Common myeloid progenitor, CD34-positive (primary cell): ENCODE measurements around the gene LRRC8D.
A peak's percentile ranks its signal among the peaks of the same experiment; 100 is the strongest.

ENCODE experiments used
- CTCF ChIA-PET: fragments of 350-600 bp; sonication (Branson Sonifier 250); formaldehyde crosslinking; loops from one replicate; lab custom pipeline; 2021; ENCODE audit warnings: antibody characterized with exemption; lab: Charles Lee
- POLR2A ChIA-PET: fragments of 350-600 bp; sonication (Branson Sonifier 250); formaldehyde crosslinking; loops from one replicate; lab custom pipeline; 2021; ENCODE audit warnings: antibody characterized with exemption; lab: Charles Lee
- DNase-seq, 3 donors: peaks; one replicate each; pipeline versions ENCODE4 v3.0.0 to v3.0.0-alpha.2; 2013
- H3K27ac ChIP-seq, 2 experiments: 1 replicate in 1 of 2; 2 replicates in 1 of 2; pipeline ENCODE4 v1.7.0; 2013; ENCODE audit warnings: inconsistent platforms in 2 of 2, low read length in 2 of 2, mild to moderate bottlenecking in 2 of 2, low read depth in 1 of 2, moderate library complexity in 1 of 2; ENCODE audit not compliant: severe bottlenecking in 2 of 2, insufficient read depth in 1 of 2, poor library complexity in 1 of 2
- H3K27me3 ChIP-seq, 5 experiments: replicated peaks in 2 of 5; 1 replicate in 3 of 5; 2 replicates in 2 of 5; pipeline versions ENCODE4 v1.6.1 to v1.7.0; 2013; ENCODE audit warnings: low read length in 4 of 5, mild to moderate bottlenecking in 2 of 5, moderate library complexity in 2 of 5, inconsistent platforms in 1 of 5; ENCODE audit not compliant: insufficient read depth in 5 of 5, control insufficient read depth in 4 of 5
- H3K36me3 ChIP-seq, 4 experiments: 1 replicate in 2 of 4; 2 replicates in 2 of 4; pipeline versions ENCODE4 v1.6.1 to v1.7.0; 2013; ENCODE audit warnings: low read length in 3 of 4, control low read depth in 1 of 4, mild to moderate bottlenecking in 1 of 4; ENCODE audit not compliant: control insufficient read depth in 4 of 4, insufficient read depth in 4 of 4
- H3K4me1 ChIP-seq, 4 experiments: 1 replicate in 3 of 4; 2 replicates in 1 of 4; pipeline versions ENCODE4 v1.6.1 to v1.7.1; 2013; ENCODE audit warnings: low read length in 3 of 4, mild to moderate bottlenecking in 3 of 4, control low read depth in 1 of 4, inconsistent platforms in 1 of 4, moderate library complexity in 1 of 4; ENCODE audit not compliant: control insufficient read depth in 4 of 4, insufficient read depth in 4 of 4; ENCODE audit errors: control extremely low read depth in 1 of 4
- H3K4me3 ChIP-seq, 7 experiments: 1 replicate in 4 of 7; 2 replicates in 3 of 7; pipeline versions ENCODE4 v1.5.1 to v1.7.0; 2013; ENCODE audit warnings: mild to moderate bottlenecking in 7 of 7, low read length in 6 of 7, moderate library complexity in 6 of 7, inconsistent platforms in 2 of 7, low read depth in 2 of 7, control low read depth in 1 of 7; ENCODE audit not compliant: insufficient read depth in 4 of 7, control insufficient read depth in 1 of 7; ENCODE audit errors: extremely low read depth in 1 of 7
- H3K9me3 ChIP-seq, 5 experiments: 1 replicate in 4 of 5; 2 replicates in 1 of 5; pipeline versions ENCODE4 v1.6.1 to v1.7.1; 2013; ENCODE audit warnings: low read length in 4 of 5, mild to moderate bottlenecking in 2 of 5, inconsistent platforms in 1 of 5, low read depth in 1 of 5, moderate library complexity in 1 of 5; ENCODE audit not compliant: control insufficient read depth in 4 of 5, insufficient read depth in 2 of 5; ENCODE audit errors: control extremely low read depth in 1 of 5
- WGBS: methylation state at CpG from one replicate; pipeline ENCODE4 v1.1.5; 2013; ENCODE audit not compliant: insufficient coverage; 5-methylcytosine and 5-hydroxymethylcytosine counted together

Gene LRRC8D

DNA sequence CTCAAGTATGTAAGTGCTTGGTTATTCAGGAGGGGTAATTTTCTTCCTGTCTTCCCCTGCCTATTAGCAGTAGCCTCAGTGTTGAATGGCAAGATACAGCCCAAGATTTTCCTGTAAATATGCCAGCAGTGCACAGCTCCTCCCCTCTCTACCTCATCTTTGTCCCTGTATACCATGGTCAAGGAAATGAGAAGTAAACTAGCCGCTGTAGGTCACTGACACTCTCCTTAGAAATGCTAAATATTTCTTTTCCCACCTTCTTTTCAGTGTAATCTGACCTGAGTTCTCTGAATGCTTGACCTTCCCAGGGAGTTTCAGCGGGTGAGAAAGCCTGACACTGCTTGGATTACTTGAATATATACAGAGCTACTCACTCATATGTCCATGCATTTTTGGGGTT, 89.9 kb downstream of the LRRC8D start:
- CTCF ChIA-PET: interaction anchor here (1.5 kb wide), 1 partner anchor 76 kb away, joined by 3 read pairs; no protein-coding TSS in a partner anchor
- Histone ChIP-seq H3K27me3 (no peaks in the 10 kb centered on the region), H3K9me3 (no peaks in the 10 kb centered on the region), H3K36me3 (peaks cover 0 to 14% (median 0%) of the 10 kb centered on the region in 4 experiments), H3K27ac (peak overlapping the region in 1 of 2 experiments; percentile 46), H3K4me1 (peaks cover 28 to 77% (median 57%) of the 10 kb centered on the region in 4 experiments), H3K4me3 (no peak overlapping the region)
- DNase-seq: no peak
- 60% methylated on average over 1 of the region's 2 CpGs for WGBS
- POLR2A ChIA-PET: interaction anchor here (0.6 to 1.7 kb wide), 2 partner anchors 9 to 69 kb away, joined by 3 to 5 read pairs; no protein-coding TSS in a partner anchor

DNA sequence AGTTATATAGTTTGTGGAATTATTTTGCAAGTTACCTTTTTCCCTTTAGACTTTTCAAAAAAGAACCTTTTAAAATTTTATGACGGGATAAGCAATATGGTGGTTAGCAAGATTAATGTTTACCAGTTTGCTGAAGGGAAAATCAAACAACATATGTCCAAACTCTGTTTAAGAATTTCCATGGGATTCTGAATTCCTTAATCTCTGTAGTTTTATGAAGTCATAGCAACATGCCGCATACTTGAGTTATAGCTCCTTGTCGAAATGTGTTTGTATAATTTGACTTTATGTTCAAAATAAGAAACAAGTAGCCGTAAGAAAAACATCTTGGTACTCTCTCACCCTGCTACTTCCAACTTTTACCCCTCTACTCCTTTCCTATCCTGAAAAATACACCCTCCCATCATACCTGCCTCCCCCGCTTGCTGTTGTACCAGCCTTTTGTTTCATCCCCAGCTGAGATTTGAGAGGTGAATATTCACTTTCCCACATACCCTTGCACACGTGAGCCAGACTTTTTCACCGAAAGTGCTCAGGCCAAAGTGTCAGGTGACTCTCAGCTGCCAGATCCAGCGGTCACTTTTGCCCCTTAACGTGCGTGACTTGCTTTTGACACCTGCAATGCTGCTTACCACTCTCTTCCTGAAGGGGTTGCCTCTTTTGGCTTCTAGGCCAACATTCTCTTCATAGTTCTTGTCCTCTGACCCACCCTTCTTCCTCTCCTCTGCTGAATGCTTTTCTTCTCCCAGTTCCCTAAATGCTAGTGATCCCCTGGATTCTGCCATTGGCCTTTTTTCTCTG, 90.6 kb downstream of the LRRC8D start:
- POLR2A ChIA-PET: interaction anchor here (0.6 to 1.7 kb wide), 2 partner anchors 9 to 70 kb away, joined by 3 to 5 read pairs; no protein-coding TSS in a partner anchor
- H3K4me1 ChIP-seq: peaks cover 27 to 71% (median 51%) of the 10 kb centered on the region in 4 experiments

DNA sequence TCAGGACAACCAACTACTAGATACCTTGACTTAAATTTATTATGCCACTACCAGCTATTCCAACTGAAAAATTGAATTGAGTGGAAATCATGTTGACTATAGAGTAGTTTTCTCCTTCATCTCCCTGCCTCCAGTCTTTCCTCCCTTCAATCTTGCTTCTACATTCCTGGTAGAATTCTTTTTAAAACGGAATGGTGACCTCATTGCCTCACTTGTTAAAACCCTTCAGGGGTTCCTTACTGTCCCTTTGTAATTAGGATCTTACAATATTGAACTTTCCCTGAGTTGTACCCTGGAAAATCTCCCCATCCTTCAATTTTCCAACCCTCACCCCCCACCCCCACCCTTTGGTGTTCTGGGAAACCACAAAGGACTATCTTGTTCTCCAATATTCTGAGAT, 91.2 kb downstream of the LRRC8D start:
- Histone ChIP-seq H3K9me3 (no peaks in the 10 kb centered on the region), H3K27me3 (no peaks in the 10 kb centered on the region), H3K4me1 (peaks cover 24 to 64% (median 44%) of the 10 kb centered on the region in 4 experiments), H3K27ac (no peak overlapping the region), H3K36me3 (peaks cover 0 to 14% (median 0%) of the 10 kb centered on the region in 4 experiments), H3K4me3 (no peak overlapping the region)
- POLR2A ChIA-PET: interaction anchor here (1.7 kb wide), 1 partner anchor 8 kb away, joined by 5 read pairs; no protein-coding TSS in a partner anchor
- CTCF ChIA-PET: no interaction called here
- 100% methylated on average over 1 of the region's 1 CpG for WGBS
- DNase-seq: no peak

More for the DNA sequence above, 90.6 kb downstream of the LRRC8D start:
- no peaks in the 10 kb centered on the region for H3K9me3 ChIP-seq
- no peak overlapping the region for H3K27ac ChIP-seq
- DNase-seq: no peak
- WGBS: 96% methylated on average over 7 of the region's 10 CpGs
- CTCF ChIA-PET: interaction anchor here (1.5 kb wide), 1 partner anchor 76 kb away, joined by 3 read pairs; no protein-coding TSS in a partner anchor
- peaks cover 0 to 14% (median 0%) of the 10 kb centered on the region in 4 experiments for H3K36me3 ChIP-seq
- H3K27me3 ChIP-seq: no peaks in the 10 kb centered on the region
- H3K4me3 ChIP-seq: no peak overlapping the region

DNA sequence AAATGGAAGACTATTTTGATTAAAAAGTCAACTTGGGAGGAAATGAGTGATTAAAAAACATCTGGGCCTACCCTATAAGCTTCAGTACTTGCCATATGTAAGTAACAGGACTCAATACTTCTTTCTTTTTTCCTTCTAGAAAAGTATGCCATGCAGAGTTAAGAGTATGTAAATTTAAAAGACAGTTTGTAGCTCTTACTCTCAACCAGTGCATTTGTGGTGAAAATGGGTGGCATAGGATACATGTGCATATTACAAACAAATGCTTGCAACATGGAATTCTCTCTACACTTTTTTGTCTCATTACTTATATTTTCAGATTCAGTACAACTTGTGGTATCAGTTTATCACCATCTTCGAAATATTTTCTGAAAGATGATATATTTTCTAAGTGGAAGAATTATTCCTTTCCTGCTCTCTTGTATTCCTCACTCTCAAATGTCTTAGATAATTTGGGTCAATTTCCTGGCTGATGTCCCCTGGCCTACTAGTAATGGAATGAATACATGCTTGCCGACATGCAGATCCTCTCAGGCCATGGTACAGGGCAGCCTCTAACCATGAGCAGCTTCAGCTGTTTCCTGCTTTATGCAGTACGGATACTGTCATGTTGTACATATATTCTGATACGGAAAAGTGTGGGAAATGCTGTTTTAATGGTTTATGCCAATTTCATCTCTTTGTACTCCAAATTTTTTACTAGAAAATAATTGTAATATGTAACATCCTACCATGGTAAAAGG, 92.7 kb downstream of the LRRC8D start:
- DNase-seq: no peak
- peaks cover 15 to 52% (median 32%) of the 10 kb centered on the region in 4 experiments for H3K4me1 ChIP-seq
- no peaks in the 10 kb centered on the region for H3K27me3 ChIP-seq
- peaks cover 0 to 21% (median 1%) of the 10 kb centered on the region in 4 experiments for H3K36me3 ChIP-seq
- ChIA-PET POLR2A (no interaction called here), CTCF (no interaction called here)
- no CpG with 5 or more reads among the region's 4 CpGs for WGBS
- H3K4me3 ChIP-seq: peak overlapping the region in 1 of 7 experiments; percentile 4
- no peak overlapping the region for H3K27ac ChIP-seq
- H3K9me3 ChIP-seq: no peaks in the 10 kb centered on the region

DNA sequence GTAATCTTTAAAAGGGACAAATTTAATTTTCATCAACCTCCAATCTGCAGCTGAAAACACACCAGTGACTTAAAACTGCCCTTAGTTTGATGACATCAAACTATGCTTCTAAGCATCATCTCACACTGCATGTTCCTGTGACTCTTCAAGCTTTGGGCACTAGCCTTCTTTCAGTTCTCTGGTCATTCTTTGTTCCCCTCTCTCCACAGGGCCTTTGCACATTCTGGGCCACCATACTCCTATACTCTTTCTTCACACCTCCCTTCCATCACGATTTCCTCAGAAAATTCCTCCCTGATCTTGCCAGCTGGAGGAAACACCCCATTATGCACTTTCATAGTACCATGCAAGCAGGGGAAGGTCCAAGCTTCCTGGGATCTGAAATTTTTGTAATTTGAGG, 96.5 kb downstream of the LRRC8D start:
- peaks cover 0 to 24% (median 8%) of the 10 kb centered on the region in 4 experiments for H3K4me1 ChIP-seq
- H3K4me3 ChIP-seq: no peak overlapping the region
- peaks cover 0 to 18% (median 1%) of the 10 kb centered on the region in 4 experiments for H3K36me3 ChIP-seq
- H3K27ac ChIP-seq: no peak overlapping the region
- no CpG with 5 or more reads among the region's 1 CpG for WGBS
- POLR2A ChIA-PET: no interaction called here
- H3K27me3 ChIP-seq: no peaks in the 10 kb centered on the region
- H3K9me3 ChIP-seq: no peaks in the 10 kb centered on the region
- CTCF ChIA-PET: interaction anchor here (1.1 to 2.6 kb wide), 7 partner anchors 9 to 25 kb away, joined by 3 to 12 read pairs (median 4); no protein-coding TSS in a partner anchor
- DNase-seq: no peak

DNA sequence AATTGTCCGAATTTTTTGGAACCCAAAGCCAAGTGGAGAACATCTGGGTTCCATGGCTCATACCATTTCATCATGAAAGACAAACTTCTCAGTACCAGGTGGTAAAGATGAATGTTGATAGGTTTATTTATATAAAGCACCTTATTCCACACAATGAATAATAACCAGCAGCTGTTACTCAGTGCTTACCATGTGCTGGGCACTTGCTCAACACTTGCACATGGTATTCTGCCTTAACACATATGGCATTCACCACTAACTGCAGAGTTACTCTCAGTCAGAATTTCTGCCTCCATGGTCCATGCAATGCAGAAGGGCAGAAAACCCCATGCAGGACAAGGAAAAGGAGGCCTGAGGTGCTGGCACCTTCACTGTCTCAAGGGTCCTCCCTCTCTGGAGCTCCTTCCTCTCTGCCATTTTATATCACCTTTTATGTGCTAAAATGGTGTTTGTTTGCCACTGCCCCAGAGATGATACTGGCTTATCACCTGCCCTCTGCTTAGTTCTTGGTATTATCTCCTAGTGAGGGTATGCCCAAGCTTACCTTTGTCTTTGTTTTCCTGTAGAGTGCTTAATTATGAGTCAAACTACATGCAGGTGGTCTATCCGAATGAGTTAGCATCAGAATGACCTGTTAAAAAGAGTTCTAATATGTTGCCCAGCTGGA, 97.4 kb downstream of the LRRC8D start:
- ChIA-PET CTCF (interaction anchor here (1.1 to 2.6 kb wide), 7 partner anchors 10 to 84 kb away, joined by 3 to 12 read pairs (median 4); no protein-coding TSS in a partner anchor), POLR2A (no interaction called here)
- Histone ChIP-seq H3K27me3 (no peaks in the 10 kb centered on the region), H3K36me3 (peaks cover 1 to 22% (median 2%) of the 10 kb centered on the region in 4 experiments), H3K4me3 (no peak overlapping the region), H3K4me1 (peaks cover 0 to 16% (median 2%) of the 10 kb centered on the region in 4 experiments), H3K27ac (no peak overlapping the region), H3K9me3 (peaks cover 0 to 1% (median 0%) of the 10 kb centered on the region in 5 experiments)
- no peak for DNase-seq
- WGBS: 90% methylated on average over 1 of the region's 2 CpGs
